ENCODE results near the gene JAZF1. TPM values are rescaled to one million over a fixed set of nuclear protein-coding genes. Genes with fewer than 3 reads are reported as not detected.

The JAZF1 gene
- polyA plus RNA-seq, 3 donors: 12.1 to 18.1 (median 17.2) TPM

DNA sequence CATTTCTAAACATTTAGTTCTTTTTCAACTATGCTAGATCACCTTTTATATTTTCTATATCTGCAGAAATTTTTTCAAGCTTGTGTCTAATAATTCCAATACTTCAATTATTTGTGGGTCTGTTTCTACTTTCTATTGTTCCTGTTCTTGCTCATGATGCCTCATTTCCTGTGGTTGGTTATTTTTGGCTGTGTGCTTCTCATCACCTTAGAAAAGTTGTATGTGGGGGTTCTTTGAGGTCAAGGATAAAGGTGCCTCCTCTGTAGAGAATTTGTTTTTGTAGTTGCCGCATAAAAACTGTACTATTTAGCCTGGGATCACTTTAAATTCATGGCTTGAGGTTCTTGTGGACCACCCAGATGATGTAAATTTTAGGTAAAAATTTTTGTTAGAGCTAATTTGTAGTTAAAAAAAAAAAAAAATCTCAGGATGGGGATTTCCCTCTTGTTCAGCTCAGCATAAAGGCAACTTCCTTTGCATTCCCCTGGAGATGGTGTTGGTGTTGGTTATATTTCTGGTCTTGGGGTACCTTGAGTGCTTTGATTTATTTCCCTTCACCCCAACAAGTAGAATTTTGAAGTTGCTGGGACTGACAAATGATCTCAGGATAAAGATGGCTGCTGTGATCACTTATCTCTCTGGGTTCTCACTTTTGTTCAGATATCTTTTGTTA is 27.0 kb upstream of the JAZF1 start:
- Mint-ChIP-seq H3K27ac (no peak overlapping the region), H3K27me3 (ENCODE audit: low read depth in 3 of 3) (peaks cover 1 to 7% (median 3%) of the 10 kb centered on the region in 3 donors), H3K9me3 (peaks cover 5 to 14% (median 7%) of the 10 kb centered on the region in 7 donors), H3K4me1 (peaks cover 25% of the 10 kb centered on the region), H3K4me3 (no peak overlapping the region), H3K36me3 (peaks cover 0 to 3% of the 10 kb centered on the region in 2 donors)
- no peak overlapping the region for H2AFZ ChIP-seq (ENCODE audit: insufficient read depth, low read depth, low read length, poor library complexity, severe bottlenecking)
- intact Hi-C loops (cut with micrococcal nuclease): no loop called here
- no peaks in the 10 kb centered on the region for H3K9me3 ChIP-seq (replicated peaks in 1 of 2; ENCODE audit: control insufficient read depth in 1 of 2, insufficient read depth in 1 of 2, low read length in 2 of 2)
- peaks cover 7 to 13% of the 10 kb centered on the region in 2 donors for H3K4me1 ChIP-seq (ENCODE audit: control insufficient read depth in 1 of 2, insufficient read depth in 2 of 2, low read length in 2 of 2)
- no peak overlapping the region for H3K27ac ChIP-seq (ENCODE audit: low read depth in 1 of 2, low read length in 2 of 2)
- WGBS (ENCODE audit: insufficient coverage): 100% methylated on average over 1 of the region's 1 CpG
- no peaks in the 10 kb centered on the region for H3K79me2 ChIP-seq (ENCODE audit: insufficient read depth, low read length)
- no peak overlapping the region for H3K9ac ChIP-seq (ENCODE audit: insufficient read depth, low read length, poor library complexity, severe bottlenecking)
- no peaks in the 10 kb centered on the region for H3K27me3 ChIP-seq (ENCODE audit: control insufficient read depth in 2 of 2, insufficient read depth in 2 of 2, low read length in 2 of 2)
- H3K36me3 ChIP-seq (replicated peaks in 1 of 2; ENCODE audit: control insufficient read depth in 1 of 2, insufficient read depth in 2 of 2, low read length in 2 of 2): no peaks in the 10 kb centered on the region
- peak overlapping the region in 1 of 3 experiments; percentile 16 for H3K4me3 ChIP-seq (replicated peaks in 1 of 3; ENCODE audit: low read depth in 2 of 3, low read length in 3 of 3)
- peak in 1 of 3 donors; percentile 12 for DNase-seq
- H4K20me1 ChIP-seq (ENCODE audit: insufficient read depth, low read length): no peaks in the 10 kb centered on the region
- no peak overlapping the region for H3K4me2 ChIP-seq (replicated peaks; ENCODE audit: extremely low read depth, low read length, poor library complexity, severe bottlenecking)
- TF ChIP-seq, protein P1, sequence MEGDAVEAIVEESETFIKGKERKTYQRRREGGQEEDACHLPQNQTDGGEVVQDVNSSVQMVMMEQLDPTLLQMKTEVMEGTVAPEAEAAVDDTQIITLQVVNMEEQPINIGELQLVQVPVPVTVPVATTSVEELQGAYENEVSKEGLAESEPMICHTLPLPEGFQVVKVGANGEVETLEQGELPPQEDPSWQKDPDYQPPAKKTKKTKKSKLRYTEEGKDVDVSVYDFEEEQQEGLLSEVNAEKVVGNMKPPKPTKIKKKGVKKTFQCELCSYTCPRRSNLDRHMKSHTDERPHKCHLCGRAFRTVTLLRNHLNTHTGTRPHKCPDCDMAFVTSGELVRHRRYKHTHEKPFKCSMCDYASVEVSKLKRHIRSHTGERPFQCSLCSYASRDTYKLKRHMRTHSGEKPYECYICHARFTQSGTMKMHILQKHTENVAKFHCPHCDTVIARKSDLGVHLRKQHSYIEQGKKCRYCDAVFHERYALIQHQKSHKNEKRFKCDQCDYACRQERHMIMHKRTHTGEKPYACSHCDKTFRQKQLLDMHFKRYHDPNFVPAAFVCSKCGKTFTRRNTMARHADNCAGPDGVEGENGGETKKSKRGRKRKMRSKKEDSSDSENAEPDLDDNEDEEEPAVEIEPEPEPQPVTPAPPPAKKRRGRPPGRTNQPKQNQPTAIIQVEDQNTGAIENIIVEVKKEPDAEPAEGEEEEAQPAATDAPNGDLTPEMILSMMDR (IDR thresholded peaks at IDR 0.05): no peak

DNA sequence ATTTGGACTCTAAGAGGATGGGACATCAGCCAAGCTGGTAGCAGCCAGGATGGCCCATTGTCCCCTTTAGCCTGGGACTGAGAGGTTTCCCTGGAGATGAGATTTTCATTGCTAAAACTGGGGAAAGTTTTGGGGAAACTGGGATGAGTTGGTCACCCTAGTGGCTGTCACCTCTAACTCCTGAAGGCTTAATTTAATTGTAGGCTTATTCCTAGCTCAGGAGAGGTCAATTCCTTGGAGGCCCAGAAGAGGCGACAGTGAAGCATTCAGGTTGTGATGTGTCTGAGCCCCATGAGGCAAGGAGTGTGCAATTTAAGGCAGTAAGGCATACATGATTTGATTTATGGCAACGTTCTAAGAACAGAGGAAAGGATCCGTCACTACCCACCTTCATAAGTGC is 24.9 kb upstream of the JAZF1 start:
- H3K4me2 ChIP-seq (replicated peaks; ENCODE audit: extremely low read depth, low read length, poor library complexity, severe bottlenecking): no peak overlapping the region
- Mint-ChIP-seq H3K36me3 (peaks cover 0 to 3% of the 10 kb centered on the region in 2 donors), H3K9me3 (peaks cover 5 to 15% (median 7%) of the 10 kb centered on the region in 7 donors), H3K4me3 (no peak overlapping the region), H3K4me1 (peaks cover 23% of the 10 kb centered on the region), H3K27me3 (ENCODE audit: low read depth in 3 of 3) (peaks cover 1 to 7% (median 6%) of the 10 kb centered on the region in 3 donors), H3K27ac (no peak overlapping the region)
- no peaks in the 10 kb centered on the region for H4K20me1 ChIP-seq (ENCODE audit: insufficient read depth, low read length)
- H3K4me1 ChIP-seq (ENCODE audit: control insufficient read depth in 1 of 2, insufficient read depth in 2 of 2, low read length in 2 of 2): peaks cover 7 to 13% of the 10 kb centered on the region in 2 donors
- no peak overlapping the region for H3K4me3 ChIP-seq (replicated peaks in 1 of 3; ENCODE audit: low read depth in 2 of 3, low read length in 3 of 3)
- H3K36me3 ChIP-seq (replicated peaks in 1 of 2; ENCODE audit: control insufficient read depth in 1 of 2, insufficient read depth in 2 of 2, low read length in 2 of 2): no peaks in the 10 kb centered on the region
- H3K27ac ChIP-seq (ENCODE audit: low read depth in 1 of 2, low read length in 2 of 2): no peak overlapping the region
- TF ChIP-seq, protein P1 (IDR thresholded peaks at IDR 0.05): no peak
- no CpG with 5 or more reads among the region's 3 CpGs for WGBS (ENCODE audit: insufficient coverage)
- H3K9ac ChIP-seq (ENCODE audit: insufficient read depth, low read length, poor library complexity, severe bottlenecking): no peak overlapping the region
- DNase-seq: no peak
- no peak overlapping the region for H2AFZ ChIP-seq (ENCODE audit: insufficient read depth, low read depth, low read length, poor library complexity, severe bottlenecking)
- no peaks in the 10 kb centered on the region for H3K27me3 ChIP-seq (ENCODE audit: control insufficient read depth in 2 of 2, insufficient read depth in 2 of 2, low read length in 2 of 2)
- H3K9me3 ChIP-seq (replicated peaks in 1 of 2; ENCODE audit: control insufficient read depth in 1 of 2, insufficient read depth in 1 of 2, low read length in 2 of 2): no peaks in the 10 kb centered on the region
- intact Hi-C loops (cut with micrococcal nuclease): no loop called here
- no peaks in the 10 kb centered on the region for H3K79me2 ChIP-seq (ENCODE audit: insufficient read depth, low read length)
